Measurements from ENCODE around the gene CACNA1I.

The CACNA1I gene

GRCh38 chr22:39571538-39571937 is 985 bp downstream of the CACNA1I start:
- H3K36me3 Mint-ChIP-seq, result no peaks in the 10 kb centered on the region
- no peaks in the 10 kb centered on the region for H3K9me3 Mint-ChIP-seq
- peaks cover 28% of the 10 kb centered on the region for H3K27me3 Mint-ChIP-seq
- no peak overlapping the region for H3K4me3 Mint-ChIP-seq
- no peak for ATAC-seq
- no peak overlapping the region for H3K27ac Mint-ChIP-seq
- H3K4me1 Mint-ChIP-seq, result peaks cover 21% of the 10 kb centered on the region

GRCh38 chr22:39574779-39575551 is 4.4 kb downstream of the CACNA1I start:
- peaks cover 11% of the 10 kb centered on the region for H3K4me1 Mint-ChIP-seq
- peaks cover 58% of the 10 kb centered on the region for H3K27me3 Mint-ChIP-seq
- ATAC-seq, result no peak
- H3K36me3 Mint-ChIP-seq, result no peaks in the 10 kb centered on the region
- no peaks in the 10 kb centered on the region for H3K9me3 Mint-ChIP-seq
- no peak overlapping the region for H3K27ac Mint-ChIP-seq
- H3K4me3 Mint-ChIP-seq, result no peak overlapping the region

- no peak overlapping the region for H3K4me3 Mint-ChIP-seq
- H3K4me1 Mint-ChIP-seq, result peaks cover 11% of the 10 kb centered on the region
- no peak overlapping the region for H3K27ac Mint-ChIP-seq
- no peaks in the 10 kb centered on the region for H3K36me3 Mint-ChIP-seq
- ATAC-seq, result no peak
- H3K27me3 Mint-ChIP-seq, result peaks cover 64% of the 10 kb centered on the region
- H3K9me3 Mint-ChIP-seq, result no peaks in the 10 kb centered on the region
Measured at GRCh38 chr22:39575552-39575825, 4.9 kb downstream of the CACNA1I start.

- Mint-ChIP-seq H3K27ac (no peak overlapping the region), H3K9me3 (no peaks in the 10 kb centered on the region), H3K36me3 (no peaks in the 10 kb centered on the region), H3K27me3 (peaks cover 65% of the 10 kb centered on the region), H3K4me3 (no peak overlapping the region), H3K4me1 (peaks cover 11% of the 10 kb centered on the region)
- ATAC-seq, result no peak
Measured at GRCh38 chr22:39576027-39576426, 5.5 kb downstream of the CACNA1I start.

GRCh38 chr22:39577366-39577765 is 6.8 kb downstream of the CACNA1I start:
- Mint-ChIP-seq H3K4me3 (no peak overlapping the region), H3K27ac (no peak overlapping the region), H3K36me3 (no peaks in the 10 kb centered on the region), H3K4me1 (peaks cover 11% of the 10 kb centered on the region), H3K9me3 (no peaks in the 10 kb centered on the region), H3K27me3 (peaks cover 60% of the 10 kb centered on the region)
- no peak for ATAC-seq

GRCh38 chr22:39577900-39578299 is 7.3 kb downstream of the CACNA1I start:
- Mint-ChIP-seq H3K36me3 (no peaks in the 10 kb centered on the region), H3K4me1 (peaks cover 11% of the 10 kb centered on the region), H3K9me3 (peaks cover 3% of the 10 kb centered on the region), H3K4me3 (no peak overlapping the region), H3K27me3 (peaks cover 62% of the 10 kb centered on the region), H3K27ac (no peak overlapping the region)
- no peak for ATAC-seq

GRCh38 chr22:39580006-39580441 is 9.5 kb downstream of the CACNA1I start:
- no peak overlapping the region for H3K4me3 Mint-ChIP-seq
- H3K36me3 Mint-ChIP-seq, result no peaks in the 10 kb centered on the region
- H3K27ac Mint-ChIP-seq, result no peak overlapping the region
- peaks cover 11% of the 10 kb centered on the region for H3K9me3 Mint-ChIP-seq
- H3K27me3 Mint-ChIP-seq, result peaks cover 73% of the 10 kb centered on the region
- no peak for ATAC-seq
- peaks cover 11% of the 10 kb centered on the region for H3K4me1 Mint-ChIP-seq

GRCh38 chr22:39580795-39581194 is 10.2 kb downstream of the CACNA1I start:
- ATAC-seq, result no peak
- H3K36me3 Mint-ChIP-seq, result no peaks in the 10 kb centered on the region
- no peak overlapping the region for H3K27ac Mint-ChIP-seq
- peaks cover 11% of the 10 kb centered on the region for H3K4me1 Mint-ChIP-seq
- peaks cover 73% of the 10 kb centered on the region for H3K27me3 Mint-ChIP-seq
- H3K4me3 Mint-ChIP-seq, result no peak overlapping the region
- peaks cover 11% of the 10 kb centered on the region for H3K9me3 Mint-ChIP-seq

- Mint-ChIP-seq H3K36me3 (no peaks in the 10 kb centered on the region), H3K4me1 (peaks cover 8% of the 10 kb centered on the region), H3K4me3 (no peak overlapping the region), H3K9me3 (peaks cover 11% of the 10 kb centered on the region), H3K27ac (no peak overlapping the region), H3K27me3 (peaks cover 73% of the 10 kb centered on the region)
- no peak for ATAC-seq
Measured at GRCh38 chr22:39581303-39581702, 10.8 kb downstream of the CACNA1I start.

- no peak overlapping the region for H3K27ac Mint-ChIP-seq
- H3K4me3 Mint-ChIP-seq, result no peak overlapping the region
- H3K4me1 Mint-ChIP-seq, result no peaks in the 10 kb centered on the region
- ATAC-seq, result no peak
- no peaks in the 10 kb centered on the region for H3K36me3 Mint-ChIP-seq
- H3K9me3 Mint-ChIP-seq, result peaks cover 11% of the 10 kb centered on the region
- peaks cover 66% of the 10 kb centered on the region for H3K27me3 Mint-ChIP-seq
Measured at GRCh38 chr22:39583066-39583667, 12.6 kb downstream of the CACNA1I start.

GRCh38 chr22:39589875-39590274 is 19.3 kb downstream of the CACNA1I start:
- Mint-ChIP-seq H3K4me3 (no peak overlapping the region), H3K27me3 (peaks cover 44% of the 10 kb centered on the region), H3K4me1 (peaks cover 11% of the 10 kb centered on the region), H3K27ac (no peak overlapping the region), H3K9me3 (no peaks in the 10 kb centered on the region), H3K36me3 (no peaks in the 10 kb centered on the region)
- ATAC-seq, result no peak

GRCh38 chr22:39592081-39593065 is 21.8 kb downstream of the CACNA1I start:
- Mint-ChIP-seq H3K27me3 (peaks cover 59% of the 10 kb centered on the region), H3K36me3 (no peaks in the 10 kb centered on the region), H3K9me3 (no peaks in the 10 kb centered on the region), H3K27ac (no peak overlapping the region), H3K4me3 (no peak overlapping the region), H3K4me1 (peaks cover 13% of the 10 kb centered on the region)
- no peak for ATAC-seq

- H3K27ac Mint-ChIP-seq, result peak overlapping the region; percentile 9
- H3K4me3 Mint-ChIP-seq, result no peak overlapping the region
- ATAC-seq, result peak; percentile 71
Measured at GRCh38 chr22:39593066-39593930, 22.7 kb downstream of the CACNA1I start.

GRCh38 chr22:39593931-39594285 is 23.4 kb downstream of the CACNA1I start:
- H3K9me3 Mint-ChIP-seq, result no peaks in the 10 kb centered on the region
- H3K27ac Mint-ChIP-seq, result peak overlapping the region; percentile 9
- H3K4me3 Mint-ChIP-seq, result no peak overlapping the region
- peaks cover 27% of the 10 kb centered on the region for H3K4me1 Mint-ChIP-seq
- ATAC-seq, result no peak
- no peaks in the 10 kb centered on the region for H3K36me3 Mint-ChIP-seq
- H3K27me3 Mint-ChIP-seq, result peaks cover 67% of the 10 kb centered on the region

More at GRCh38 chr22:39593066-39593930, 22.7 kb downstream of the CACNA1I start:
- Mint-ChIP-seq H3K9me3 (no peaks in the 10 kb centered on the region), H3K4me1 (peaks cover 22% of the 10 kb centered on the region), H3K36me3 (no peaks in the 10 kb centered on the region), H3K27me3 (peaks cover 68% of the 10 kb centered on the region)

GRCh38 chr22:39594411-39594810 is 23.9 kb downstream of the CACNA1I start:
- no peaks in the 10 kb centered on the region for H3K9me3 Mint-ChIP-seq
- H3K27ac Mint-ChIP-seq, result no peak overlapping the region
- H3K4me1 Mint-ChIP-seq, result peaks cover 27% of the 10 kb centered on the region
- no peak for ATAC-seq
- H3K27me3 Mint-ChIP-seq, result peaks cover 65% of the 10 kb centered on the region
- no peaks in the 10 kb centered on the region for H3K36me3 Mint-ChIP-seq
- no peak overlapping the region for H3K4me3 Mint-ChIP-seq
